ENCODE results near the gene SRRM3. TPM values are rescaled to one million over a fixed set of nuclear protein-coding genes. Genes with fewer than 3 reads are reported as not detected.
"Not testable (repeated sequence)": the region's sequence is repeated elsewhere in the genome, so short reads cannot be mapped to it uniquely, and the experiment has no call there.

SRRM3 gene
- total RNA-seq, 1 donor from 2014 or later: 6.7 TPM

- no peak for DNase-seq
These were observed 9.9 kb upstream of the SRRM3 start for GRCh38 chr7:76191783-76192240.

GRCh38 chr7:76193466-76193865, 8.2 kb upstream of the SRRM3 start:
- no peak for DNase-seq

- no peak for DNase-seq
These were observed 7.8 kb upstream of the SRRM3 start for GRCh38 chr7:76193883-76194282.

- DNase-seq: no peak
These were observed 4.9 kb upstream of the SRRM3 start for GRCh38 chr7:76196786-76197185.

GRCh38 chr7:76198202-76198601, 3.5 kb upstream of the SRRM3 start:
- DNase-seq: no peak

- DNase-seq: peak; percentile 24
These were observed 952 bp downstream of the SRRM3 start for GRCh38 chr7:76202666-76203030.

GRCh38 chr7:76204147-76204546, 2.5 kb downstream of the SRRM3 start:
- DNase-seq: no peak

- peak; percentile 32 for DNase-seq
These were observed 4.9 kb downstream of the SRRM3 start for GRCh38 chr7:76206633-76207032.

GRCh38 chr7:76209310-76209709, 7.6 kb downstream of the SRRM3 start:
- DNase-seq: no peak

- no peak for DNase-seq
These were observed 9.5 kb downstream of the SRRM3 start for GRCh38 chr7:76211216-76211615.

- not testable (repeated sequence) for DNase-seq
These were observed 13.7 kb downstream of the SRRM3 start for GRCh38 chr7:76215349-76215748.

- no peak for DNase-seq
These were observed 14.8 kb downstream of the SRRM3 start for GRCh38 chr7:76216381-76217082.

GRCh38 chr7:76217942-76218566, 16.4 kb downstream of the SRRM3 start:
- no peak for DNase-seq

- peak; percentile 42 for DNase-seq
These were observed 18.7 kb downstream of the SRRM3 start for GRCh38 chr7:76220185-76221057.

- no peak for DNase-seq
These were observed 20.6 kb downstream of the SRRM3 start for GRCh38 chr7:76222333-76222732.

GRCh38 chr7:76222839-76223238, 21.1 kb downstream of the SRRM3 start:
- no peak for DNase-seq

- no peak for DNase-seq
These were observed 21.7 kb downstream of the SRRM3 start for GRCh38 chr7:76223286-76223972.

- no peak for DNase-seq
These were observed 23.0 kb downstream of the SRRM3 start for GRCh38 chr7:76224695-76225094.

- DNase-seq: no peak
These were observed 23.7 kb downstream of the SRRM3 start for GRCh38 chr7:76225379-76225778.

GRCh38 chr7:76225951-76226350, 24.3 kb downstream of the SRRM3 start:
- no peak for DNase-seq

- not testable (repeated sequence) for DNase-seq
These were observed 25.3 kb downstream of the SRRM3 start for GRCh38 chr7:76226878-76227423.

- DNase-seq: no peak
These were observed 28.5 kb downstream of the SRRM3 start for GRCh38 chr7:76230214-76230613.

Measured in occipital lobe (tissue), 2 donors.